ENCODE measurements around the gene PRKCA.

- TF ChIP-seq CTCF (IDR thresholded peaks at IDR 0.05) (no peak), EP300 (IDR thresholded peaks at IDR 0.05) (no peak), POLR2AphosphoS5 (IDR thresholded peaks at IDR 0.05) (no peak), POLR2A (IDR thresholded peaks at IDR 0.05) (no peak)
These were observed 377.5 kb downstream of the PRKCA start for GRCh38 chr17:66679631-66680517.

Data from suprapubic skin (tissue), 4 donors.